ENCODE data around the gene TREML4. TPM values are rescaled to one million over a fixed set of nuclear protein-coding genes. Genes with fewer than 3 reads are reported as not detected.
"Not testable (repeated sequence)": the region's sequence is repeated elsewhere in the genome, so short reads cannot be mapped to it uniquely, and the experiment has no call there.

TREML4 gene
- total RNA-seq, 1 experiment from 2014 or later: not detected

DNA sequence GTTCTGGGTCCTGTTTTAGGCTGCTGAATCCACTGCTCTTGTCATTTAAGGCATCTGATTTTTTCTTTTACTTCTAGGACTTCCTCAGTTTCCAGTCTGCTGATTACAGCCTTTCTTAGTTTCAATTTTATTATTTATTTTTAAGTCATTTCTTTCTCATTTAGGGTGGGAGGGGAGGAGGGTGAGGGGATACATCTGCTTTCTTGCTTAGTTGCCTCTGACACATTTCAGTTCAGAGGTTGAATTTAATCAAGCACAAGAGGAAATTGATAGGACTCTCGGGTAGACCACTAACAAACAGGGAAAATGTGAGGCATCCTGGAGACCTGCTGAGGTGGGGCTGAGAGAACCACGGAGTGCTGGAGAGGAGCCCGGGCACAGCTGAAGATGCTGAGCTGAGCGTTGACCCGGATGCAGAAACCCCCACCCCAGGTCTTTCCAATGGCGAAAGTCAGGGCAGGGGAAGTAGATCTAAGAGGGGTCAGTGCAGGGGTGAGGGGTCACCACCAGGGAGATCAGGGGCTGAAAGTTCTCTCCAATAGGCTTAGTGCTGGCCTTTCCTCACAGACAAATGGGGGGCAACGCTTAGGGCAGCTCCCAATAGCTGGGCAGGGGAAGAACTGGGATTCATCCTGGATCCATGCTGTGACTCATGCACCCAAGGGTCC is 19.6 kb upstream of the TREML4 start:
- no peak for DNase-seq (ENCODE audit: low read depth)

DNA sequence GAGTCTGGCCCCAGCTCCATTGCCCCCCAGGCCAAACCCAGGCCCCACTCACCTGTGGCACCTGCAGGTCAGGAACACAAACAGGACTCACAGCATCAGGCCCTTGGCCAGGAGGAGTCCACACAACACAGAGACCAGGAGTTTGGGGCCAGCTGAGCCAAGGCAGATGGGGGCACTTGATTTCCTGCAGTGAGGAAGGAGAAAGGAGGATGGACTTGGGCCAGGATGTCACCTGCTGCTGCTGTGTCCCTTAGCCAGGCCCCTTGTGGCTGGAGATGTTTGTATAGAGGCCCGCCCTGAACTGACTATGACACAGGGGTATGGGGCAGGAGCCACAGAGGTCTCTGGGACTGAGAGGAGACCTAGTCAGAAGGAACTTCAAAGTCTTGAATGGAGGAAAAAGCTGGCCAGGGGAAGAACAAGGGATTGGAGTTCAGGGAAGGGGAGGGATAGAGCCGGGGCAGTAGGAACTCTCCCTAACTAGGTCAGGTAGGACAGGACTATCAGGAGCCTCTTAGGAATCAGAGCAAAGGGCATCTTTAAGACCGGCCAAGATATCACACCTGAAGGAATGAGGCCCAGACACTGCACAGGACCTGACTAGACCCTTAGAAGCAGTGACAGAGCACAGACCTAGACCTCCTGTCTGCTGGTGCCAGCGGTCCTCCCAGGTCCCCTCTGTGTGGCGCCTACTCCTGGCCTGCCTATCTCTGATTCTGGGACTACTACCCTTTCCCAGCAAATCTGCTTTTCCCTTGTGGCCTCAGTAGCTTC is 18.4 kb upstream of the TREML4 start:
- DNase-seq (ENCODE audit: low read depth): no peak

DNA sequence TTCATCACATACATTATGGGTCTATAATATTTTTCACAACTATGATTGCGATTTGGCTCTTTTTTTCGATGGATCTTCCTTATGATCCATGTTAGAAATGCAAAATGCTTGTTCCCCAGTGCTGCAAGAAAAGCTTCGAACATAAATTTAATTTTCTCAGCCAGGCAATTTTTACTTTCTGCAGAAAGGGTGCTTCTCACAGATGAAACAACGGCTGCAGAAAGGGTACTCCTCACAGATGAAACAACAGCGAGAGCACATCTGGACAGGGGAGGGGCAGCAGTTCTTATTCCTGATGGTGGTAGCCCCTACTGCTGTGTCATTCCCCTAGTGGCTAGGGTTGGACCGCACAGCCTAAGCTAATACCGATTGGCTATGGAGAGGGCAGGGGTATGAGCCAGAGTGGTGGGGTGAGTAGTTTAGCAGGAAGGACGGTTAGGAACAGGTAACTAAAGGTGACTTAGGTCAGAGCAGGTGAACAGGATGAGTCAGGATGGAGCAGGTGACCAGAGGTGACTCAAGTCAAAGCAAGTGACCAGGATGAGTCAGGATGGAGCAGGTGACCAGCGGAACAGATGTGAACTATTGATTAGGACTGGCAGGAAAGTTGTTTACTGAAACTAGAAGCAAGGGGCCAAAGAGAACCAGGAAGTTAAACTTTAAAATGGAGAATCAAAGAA is 13.4 kb upstream of the TREML4 start:
- no peak for DNase-seq (ENCODE audit: low read depth)

DNA sequence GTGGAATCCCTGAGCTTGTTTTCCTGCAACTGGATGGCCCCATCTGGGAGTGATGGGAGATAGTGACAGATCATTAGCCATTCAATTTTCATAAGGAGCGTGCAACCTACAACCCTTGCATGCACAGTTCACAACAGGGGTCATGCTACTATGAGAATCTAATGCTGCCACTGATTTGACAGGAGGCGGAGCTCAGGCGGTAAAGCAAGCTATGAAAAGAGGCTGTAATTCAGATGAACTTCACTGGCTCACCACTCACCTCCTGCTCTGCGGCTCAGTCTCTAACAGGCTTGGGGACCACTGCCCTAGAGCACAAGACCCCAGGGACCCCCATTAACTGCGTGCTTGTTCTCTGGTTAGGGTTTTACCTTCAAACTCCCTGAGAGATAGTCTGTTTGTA is 12.4 kb upstream of the TREML4 start:
- DNase-seq (ENCODE audit: low read depth): no peak

DNA sequence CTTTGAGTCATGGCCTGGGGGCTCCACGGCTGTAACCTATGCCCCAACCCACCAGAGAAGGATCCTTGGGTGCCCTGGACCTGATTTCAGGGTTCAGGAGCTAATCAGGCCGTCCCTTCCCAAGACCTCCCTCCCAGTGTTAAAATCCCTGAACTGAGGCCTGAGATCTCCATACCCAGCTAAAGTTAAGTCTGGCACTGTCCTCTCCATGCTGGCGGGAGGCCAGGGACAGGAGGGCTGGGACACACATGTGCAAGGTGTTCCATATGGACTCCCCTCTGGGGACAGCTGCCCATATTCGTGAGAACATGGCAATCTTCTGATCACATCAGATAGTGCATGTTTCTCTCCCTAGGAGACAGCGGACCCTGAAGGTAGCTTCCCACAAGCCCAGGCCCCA is 11.5 kb upstream of the TREML4 start:
- no peak for DNase-seq (ENCODE audit: low read depth)

DNA sequence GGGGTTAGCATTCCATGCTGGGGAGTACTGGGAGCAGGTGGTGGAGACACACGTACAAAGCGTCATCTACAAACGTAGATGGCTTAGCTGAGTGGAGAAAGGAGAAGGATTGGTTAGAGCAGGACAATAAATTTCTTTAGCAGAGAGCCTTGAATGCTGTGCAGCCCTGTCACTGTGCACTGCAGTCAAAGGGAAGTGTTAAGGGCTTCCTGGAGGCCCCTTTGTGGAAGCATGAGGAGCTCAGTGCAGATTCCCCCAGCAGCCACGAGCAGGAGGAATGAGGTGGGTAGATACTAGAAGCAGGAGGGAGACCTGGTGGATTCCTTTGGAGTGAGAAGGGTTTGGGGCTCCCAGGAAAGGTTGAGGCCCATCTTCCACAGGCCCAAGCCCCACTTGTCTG is 6.1 kb upstream of the TREML4 start:
- DNase-seq (ENCODE audit: low read depth): no peak

DNA sequence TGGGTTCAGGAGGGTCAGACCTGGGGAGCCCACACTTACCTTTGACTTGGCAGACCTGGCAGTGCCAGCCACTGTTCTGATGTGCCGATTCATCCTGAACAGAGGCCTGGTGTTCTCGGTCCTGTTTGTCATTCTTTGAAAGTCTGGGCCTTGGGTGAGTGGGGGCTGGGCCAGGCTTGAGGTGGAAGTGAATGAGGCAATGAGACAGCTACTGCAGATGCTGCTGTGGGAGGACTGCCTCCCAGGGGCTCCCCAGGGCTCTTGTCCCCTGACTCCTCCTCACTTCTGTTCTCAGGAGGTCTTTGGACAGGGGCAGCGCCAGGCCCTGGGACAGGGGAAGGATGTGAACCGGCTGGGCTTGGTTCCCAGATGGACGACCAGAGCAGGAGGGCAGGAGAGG is 5.6 kb upstream of the TREML4 start:
- no peak for DNase-seq (ENCODE audit: low read depth)

DNA sequence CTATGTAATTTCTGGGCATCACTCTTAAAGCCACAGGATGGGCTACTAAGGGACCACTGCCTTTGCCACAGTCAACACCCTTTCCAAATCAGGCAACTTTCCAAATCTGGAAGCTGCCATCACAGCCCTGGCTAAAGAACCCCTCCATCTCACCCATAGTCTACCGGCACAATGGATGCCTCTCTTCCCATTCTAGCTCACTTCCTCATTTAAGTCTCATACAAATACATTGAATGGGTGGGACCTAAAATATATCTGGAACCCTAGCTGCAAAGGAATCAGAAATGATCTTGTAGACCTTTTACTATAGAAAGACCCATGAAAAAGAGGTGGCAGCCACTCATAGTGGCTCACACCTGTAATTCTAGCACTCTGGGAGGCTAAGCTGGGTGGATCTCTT is 3.3 kb upstream of the TREML4 start:
- no peak for DNase-seq (ENCODE audit: low read depth)

DNA sequence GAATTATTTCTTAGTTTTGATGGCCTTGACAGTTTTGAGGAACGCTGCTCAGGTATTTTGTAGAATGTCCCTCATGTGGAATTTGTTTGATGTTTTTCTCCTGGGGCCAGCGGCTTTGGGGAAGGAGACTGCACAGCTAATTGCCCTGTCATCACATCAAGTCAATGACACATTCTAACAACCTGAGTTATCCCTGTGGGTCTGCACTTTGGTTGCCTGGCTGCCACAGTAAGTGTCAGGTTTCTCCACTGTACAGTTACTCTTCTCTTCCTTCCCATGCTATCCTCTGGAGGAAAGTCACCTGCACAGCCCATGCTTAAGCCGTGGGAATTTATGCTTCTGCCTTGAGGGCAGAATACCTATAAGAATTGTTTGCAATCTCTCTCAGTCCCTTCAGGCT is 1.4 kb upstream of the TREML4 start:
- no peak for DNase-seq (ENCODE audit: low read depth)

DNA sequence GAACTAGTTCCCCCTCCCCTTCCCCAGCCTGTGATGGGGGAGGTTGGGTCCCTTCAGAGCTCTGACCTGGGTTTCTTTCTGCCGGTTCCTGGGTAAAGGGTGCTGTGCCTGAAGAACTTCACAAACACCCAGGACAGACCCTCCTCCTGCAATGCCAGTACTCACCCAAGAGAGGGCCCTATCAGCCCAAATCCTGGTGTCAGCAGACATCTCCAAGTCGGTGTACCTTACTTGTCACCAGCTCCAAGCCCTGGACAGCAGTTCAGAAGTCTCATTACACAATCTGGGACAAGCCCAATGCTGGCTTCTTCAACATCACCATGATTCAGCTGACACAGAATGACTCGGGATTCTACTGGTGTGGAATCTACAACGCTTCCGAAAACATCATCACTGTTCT is 467 bp downstream of the TREML4 start:
- DNase-seq (ENCODE audit: low read depth): no peak

DNA sequence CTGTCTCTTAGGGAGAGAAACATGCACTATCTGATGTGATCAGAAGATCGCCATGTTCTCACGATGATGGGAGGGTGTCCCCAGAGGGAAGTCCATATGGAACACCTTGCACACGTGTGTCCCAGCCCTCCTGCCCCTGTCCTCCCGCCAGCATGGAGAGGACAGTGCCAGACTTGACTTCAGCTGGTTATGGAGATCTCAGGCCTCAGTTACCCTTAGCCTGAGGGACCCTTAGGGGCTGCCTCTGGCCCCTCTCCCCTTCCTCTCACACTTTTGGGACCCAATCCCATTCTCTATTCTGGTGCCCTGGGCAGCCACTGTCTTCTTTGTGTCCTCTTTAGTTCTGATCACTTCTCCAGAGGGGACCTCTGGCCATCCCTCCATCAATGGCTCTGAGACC is 1.6 kb downstream of the TREML4 start:
- DNase-seq (ENCODE audit: low read depth): no peak

DNA sequence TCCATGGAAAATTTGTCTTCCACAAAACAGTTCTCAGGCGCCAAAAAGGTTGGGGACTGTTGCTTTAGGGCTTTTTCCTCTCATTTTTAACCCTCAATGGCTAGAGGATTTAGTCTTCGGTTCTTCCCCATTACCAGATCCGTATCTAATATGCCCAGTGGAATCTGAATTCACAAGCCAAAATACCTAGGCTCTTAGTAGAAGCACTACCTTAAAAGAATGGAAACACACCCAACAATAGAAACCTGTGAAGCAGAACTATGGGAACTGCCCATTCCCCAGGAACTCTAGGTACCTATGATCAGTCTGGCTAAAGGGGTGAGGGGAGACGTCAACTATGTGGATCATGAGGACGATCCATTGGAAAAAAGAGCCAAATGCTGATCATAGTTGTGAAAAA is 3.1 kb downstream of the TREML4 start:
- DNase-seq (ENCODE audit: low read depth): no peak

DNA sequence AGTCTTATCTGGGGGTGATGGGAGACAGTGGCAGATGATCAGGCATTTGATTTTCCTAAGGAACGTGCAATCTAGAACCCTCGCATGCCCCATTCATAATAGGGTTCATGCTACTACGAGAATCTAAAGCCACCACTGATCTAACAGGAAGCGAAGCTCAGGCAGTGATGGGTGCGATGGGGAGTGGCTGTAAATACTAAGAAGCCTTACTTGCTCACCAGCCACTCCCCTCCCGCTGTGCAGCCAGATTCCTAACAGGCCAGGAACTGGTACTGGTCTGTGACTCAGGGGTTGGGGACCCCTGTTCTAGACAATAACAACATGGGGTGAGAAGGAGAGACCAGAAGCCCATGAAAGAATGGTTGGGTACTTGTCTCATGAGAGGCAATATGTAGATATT is 4.5 kb downstream of the TREML4 start:
- DNase-seq (ENCODE audit: low read depth): no peak

DNA sequence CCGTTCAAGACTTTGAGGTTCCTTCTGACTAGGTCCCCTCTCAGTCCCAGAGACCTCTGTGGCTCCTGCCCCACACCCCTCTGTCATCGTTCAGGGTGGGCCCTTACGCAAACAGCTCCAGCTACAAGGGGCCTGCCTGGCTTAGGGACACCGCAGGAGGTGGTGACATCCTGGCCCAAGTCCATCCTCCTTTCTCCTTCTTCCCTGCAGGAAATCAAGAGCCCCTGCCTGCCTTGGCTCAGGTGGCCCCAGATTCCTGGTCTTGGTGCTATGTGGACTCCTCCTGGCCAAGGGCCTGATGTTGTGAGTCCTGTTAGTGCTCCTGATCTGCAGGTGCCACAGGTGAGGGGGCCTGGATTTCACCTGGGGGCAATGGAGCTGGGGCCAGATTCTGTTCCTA is 8.1 kb downstream of the TREML4 start:
- no peak for DNase-seq (ENCODE audit: low read depth)

DNA sequence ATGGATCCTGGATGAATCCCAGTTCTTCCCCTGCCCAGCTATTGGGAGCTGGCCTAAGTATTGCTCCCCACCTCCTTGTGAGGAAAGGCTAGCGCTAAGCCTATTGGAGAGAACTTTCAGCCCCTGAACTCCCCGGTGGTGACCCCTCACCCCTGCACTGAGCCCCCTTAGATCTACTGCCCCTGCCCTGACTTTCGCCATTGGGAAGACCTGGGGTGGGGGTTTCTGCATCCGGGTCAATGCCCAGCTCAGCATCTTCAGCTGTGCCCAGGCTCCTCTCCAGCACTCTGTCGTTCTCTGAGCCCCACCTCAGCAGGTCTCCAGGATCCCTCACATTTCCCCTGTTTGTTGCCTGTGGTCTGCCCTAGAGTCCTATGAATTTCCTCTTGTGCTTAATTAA is 9.0 kb downstream of the TREML4 start:
- DNase-seq (ENCODE audit: low read depth): no peak

DNA sequence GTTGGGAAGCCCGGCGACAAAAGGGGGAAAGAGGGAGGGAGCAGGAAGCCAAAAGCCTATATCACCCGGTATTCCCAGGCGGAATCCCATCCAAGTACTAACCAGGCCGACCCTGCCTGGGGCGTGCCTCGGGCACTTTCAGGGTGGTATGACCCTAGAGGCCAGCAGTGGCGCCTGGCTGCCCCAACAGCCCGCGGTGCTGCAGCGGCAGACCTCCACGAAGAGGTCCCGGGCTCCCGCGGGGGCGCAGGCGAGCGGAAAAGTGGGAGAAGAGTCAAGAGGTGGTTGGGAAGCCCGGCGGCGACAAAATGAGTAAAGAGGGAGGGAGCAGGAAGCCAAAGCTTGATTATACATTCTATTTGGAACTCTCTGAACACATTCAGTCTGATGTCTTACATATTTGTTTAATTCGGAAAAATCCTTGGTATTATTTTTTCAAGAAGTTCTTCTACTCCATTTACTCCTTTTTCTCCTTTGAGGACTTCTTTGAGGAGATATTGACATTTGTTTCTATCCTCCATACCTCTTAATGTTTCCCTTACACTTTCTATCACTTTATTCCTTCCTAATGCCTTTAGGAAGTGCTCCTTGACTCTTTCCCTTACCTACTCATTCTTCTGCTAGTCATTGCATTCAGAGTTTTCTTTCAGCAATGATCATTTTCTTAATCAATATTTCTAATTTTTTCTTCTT is 11.5 kb downstream of the TREML4 start:
- DNase-seq (ENCODE audit: low read depth): no peak

DNA sequence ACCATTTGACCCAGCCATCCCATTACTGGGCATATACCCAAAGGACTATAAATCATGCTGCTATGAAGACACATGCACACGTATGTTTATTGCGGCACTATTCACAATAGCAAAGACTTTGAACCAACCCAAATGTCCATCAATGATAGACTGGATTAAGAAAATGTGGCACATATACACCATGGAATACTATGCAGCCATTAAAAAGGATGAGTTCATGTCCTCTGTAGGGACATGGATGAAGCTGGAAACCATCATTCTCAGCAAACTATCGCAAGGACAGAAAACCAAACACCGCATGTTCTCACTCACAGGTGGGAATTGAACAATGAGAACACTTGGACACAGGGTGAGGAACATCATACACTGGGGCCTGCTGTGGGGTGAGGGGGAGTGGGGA is 18.4 kb downstream of the TREML4 start:
- DNase-seq (ENCODE audit: low read depth): not testable (repeated sequence)

DNA sequence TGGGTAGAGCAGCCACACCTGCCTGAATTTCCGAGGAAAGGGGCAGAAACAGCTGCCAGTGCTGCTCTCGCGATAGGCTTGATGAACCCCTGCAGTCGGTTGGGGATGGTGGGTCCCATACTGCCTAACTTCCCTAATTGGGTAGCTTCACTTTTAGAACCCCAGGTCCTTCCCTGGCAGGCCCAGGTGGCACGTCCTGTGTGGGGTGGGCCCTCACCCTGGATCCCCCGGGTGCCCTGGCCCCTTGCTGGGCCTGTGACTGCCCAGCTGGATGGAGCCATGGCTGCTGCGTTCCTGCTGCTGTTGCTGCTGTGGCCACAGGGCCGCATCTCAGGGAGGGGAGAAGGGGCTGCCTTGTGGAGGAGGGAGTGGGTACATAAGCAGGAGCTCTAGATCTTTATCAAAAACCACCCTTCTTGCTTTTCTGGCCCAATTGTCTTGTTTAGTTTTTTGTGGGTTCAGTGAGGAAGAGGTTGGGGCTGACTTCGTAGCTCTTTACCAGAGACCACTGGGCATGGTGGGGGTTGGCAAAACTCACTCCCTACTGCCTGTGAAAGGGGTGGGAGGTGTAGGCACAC is 19.2 kb downstream of the TREML4 start:
- DNase-seq (ENCODE audit: low read depth): no peak

DNA sequence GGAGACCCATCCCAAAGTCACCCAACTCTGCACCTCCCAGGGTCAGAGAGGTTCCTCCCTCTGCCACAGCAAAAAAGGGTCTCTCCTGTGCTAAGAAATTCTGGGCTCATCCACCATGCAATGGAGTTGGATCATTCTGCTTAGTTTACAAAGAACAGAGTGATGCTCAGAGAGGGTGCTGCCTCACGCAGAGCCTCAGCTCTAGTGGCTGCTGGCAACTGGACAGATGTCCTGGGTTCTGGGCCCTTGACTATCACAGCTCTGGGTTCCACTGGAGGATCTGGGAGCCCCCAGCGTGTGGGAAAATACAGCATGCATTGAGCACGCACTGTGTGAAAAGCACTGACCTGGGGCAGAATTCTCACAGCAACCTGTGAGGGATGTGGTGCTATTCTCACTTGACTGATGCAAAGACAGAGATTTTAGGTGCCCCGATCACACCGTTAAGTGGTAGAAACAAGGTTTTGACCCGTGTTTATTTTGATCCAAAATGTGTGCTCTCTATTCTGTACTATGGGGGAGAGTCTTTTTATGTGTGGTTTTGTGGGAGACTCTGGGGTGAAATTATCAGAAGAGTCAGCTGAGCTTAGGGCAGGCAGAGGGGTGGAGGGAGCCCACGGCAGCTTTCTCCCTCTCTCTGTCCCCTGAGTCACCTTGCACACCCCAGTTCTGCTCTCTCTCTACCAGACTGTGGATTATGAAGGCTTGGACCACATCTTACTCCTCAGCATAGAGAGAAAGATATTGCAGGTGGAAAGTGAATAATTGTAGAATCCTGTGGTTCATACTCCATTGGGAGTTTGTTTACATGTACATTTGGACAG is 19.9 kb downstream of the TREML4 start:
- DNase-seq (ENCODE audit: low read depth): no peak

DNA sequence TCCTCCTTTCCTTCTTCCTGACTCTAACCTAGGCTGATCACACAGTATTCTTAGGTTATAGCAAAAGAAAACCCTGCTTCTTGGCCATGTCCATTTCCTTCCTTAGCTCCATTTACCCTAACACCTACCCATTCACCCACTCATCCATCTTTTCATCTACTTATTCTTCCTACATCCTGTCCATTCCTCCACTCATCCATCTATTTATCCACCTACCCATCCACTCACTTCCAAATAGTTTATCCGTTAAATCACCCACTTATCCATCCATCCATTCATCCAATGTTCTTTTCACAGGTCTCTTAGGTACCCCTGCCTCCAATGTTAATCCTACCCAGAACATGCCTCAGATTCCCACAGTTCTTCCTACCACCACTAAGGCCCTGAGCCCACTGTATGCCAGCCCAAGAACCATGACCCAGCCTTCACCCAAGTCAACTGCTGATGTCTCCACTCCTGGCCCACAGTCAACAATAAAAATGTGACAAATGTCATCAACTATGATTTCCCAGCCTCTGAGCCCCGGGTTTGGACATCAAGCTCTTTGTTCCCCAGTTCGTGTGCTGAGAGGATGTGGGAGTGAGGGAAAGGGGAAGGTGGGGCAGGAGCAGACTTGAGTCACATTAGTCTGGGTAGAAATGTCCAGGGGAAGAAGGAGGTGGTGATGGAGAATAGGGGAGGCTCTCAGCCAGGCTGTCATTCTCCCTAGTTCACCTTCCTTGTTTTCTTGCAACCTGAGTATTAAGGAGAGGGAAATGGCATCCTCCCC is 24.4 kb downstream of the TREML4 start:
- DNase-seq (ENCODE audit: low read depth): no peak
